Measurements from ENCODE around the gene KRT80. TPM values are rescaled to one million over a fixed set of nuclear protein-coding genes. Genes with fewer than 3 reads are reported as not detected.
"Not testable (repeated sequence)": the region's sequence is repeated elsewhere in the genome, so short reads cannot be mapped to it uniquely, and the experiment has no call there.

KRT80 gene
- 0.72 TPM for polyA plus RNA-seq (2013, experiment 1 of 2)
- 0.84 TPM for polyA plus RNA-seq (2013, experiment 2 of 2)

GRCh38 chr12:52191841-52192791 lies at the start of gene KRT80:
KRT80 (minus strand) TSS chr12:52192014; CDS start chr12:52191902, 112 bp downstream.
- peak within 1 kb of the TSS; percentile 6 for H3K4me2 ChIP-seq (ENCODE audit: low read length, poor library complexity, severe bottlenecking)
- H3K23ac ChIP-seq (ENCODE audit: low read length in 2 of 2), result no peak within 1 kb of the TSS
- H3K4me1 ChIP-seq (ENCODE audit: control insufficient read depth, insufficient read depth, low read depth, low read length), result peaks cover 74% of the 10 kb centered on the region
- H2BK15ac ChIP-seq (ENCODE audit: low read depth, poor library complexity, severe bottlenecking), result peak within 1 kb of the TSS; percentile 80
- H3K4me3 ChIP-seq (ENCODE audit: insufficient read depth in 1 of 2, low read depth in 1 of 2, low read length in 2 of 2), result no peak within 1 kb of the TSS
- H2AFZ ChIP-seq (ENCODE audit: low read depth, low read length), result no peak within 1 kb of the TSS
- peak within 1 kb of the TSS; percentile 60 to 98 for H2BK12ac ChIP-seq (ENCODE audit: low read length in 2 of 2)
- H3K27me3 ChIP-seq (ENCODE audit: control insufficient read depth in 1 of 2, insufficient read depth in 1 of 2, low read length in 2 of 2), result no peaks in the 10 kb centered on the region
- peaks cover 2% of the 10 kb centered on the region for H3K79me1 ChIP-seq (replicated peaks; ENCODE audit: low read length, poor library complexity, severe bottlenecking)
- peak within 1 kb of the TSS in 1 of 2 experiments; percentile 9 for H3K14ac ChIP-seq (ENCODE audit: low read length in 2 of 2)
- H3K36me3 ChIP-seq (ENCODE audit: control insufficient read depth in 1 of 2, insufficient read depth in 2 of 2, low read depth in 1 of 2, low read length in 2 of 2), result no peaks in the 10 kb centered on the region
- 33% methylated on average over 18 of the region's 20 CpGs for WGBS
- no peak within 1 kb of the TSS for H3K9ac ChIP-seq (ENCODE audit: low read length)
- H3K18ac ChIP-seq (ENCODE audit: low read depth in 1 of 2, low read length in 2 of 2), result peak within 1 kb of the TSS; percentile 89 to 93
- peak within 1 kb of the TSS; percentile 86 for H3K27ac ChIP-seq (ENCODE audit: low read length, poor library complexity, severe bottlenecking)
- H3K9me3 ChIP-seq (ENCODE audit: control insufficient read depth, low read length), result no peaks in the 10 kb centered on the region
- H4K91ac ChIP-seq (ENCODE audit: low read length), result peak within 1 kb of the TSS; percentile 98
- H4K8ac ChIP-seq (ENCODE audit: low read length), result peak within 1 kb of the TSS; percentile 81
- peak within 1 kb of the TSS; percentile 87 for H2BK120ac ChIP-seq (ENCODE audit: low read depth, low read length)
- H2BK5ac ChIP-seq (ENCODE audit: low read depth, low read length, poor library complexity, severe bottlenecking), result peak within 1 kb of the TSS; percentile 85
- peak within 1 kb of the TSS; percentile 96 for H2AK5ac ChIP-seq (ENCODE audit: low read length, severe bottlenecking)
- peak; percentile 98 for DNase-seq
- peak within 1 kb of the TSS; percentile 69 to 91 for H3K4ac ChIP-seq (ENCODE audit: low read depth in 1 of 2, low read length in 2 of 2)

DNA sequence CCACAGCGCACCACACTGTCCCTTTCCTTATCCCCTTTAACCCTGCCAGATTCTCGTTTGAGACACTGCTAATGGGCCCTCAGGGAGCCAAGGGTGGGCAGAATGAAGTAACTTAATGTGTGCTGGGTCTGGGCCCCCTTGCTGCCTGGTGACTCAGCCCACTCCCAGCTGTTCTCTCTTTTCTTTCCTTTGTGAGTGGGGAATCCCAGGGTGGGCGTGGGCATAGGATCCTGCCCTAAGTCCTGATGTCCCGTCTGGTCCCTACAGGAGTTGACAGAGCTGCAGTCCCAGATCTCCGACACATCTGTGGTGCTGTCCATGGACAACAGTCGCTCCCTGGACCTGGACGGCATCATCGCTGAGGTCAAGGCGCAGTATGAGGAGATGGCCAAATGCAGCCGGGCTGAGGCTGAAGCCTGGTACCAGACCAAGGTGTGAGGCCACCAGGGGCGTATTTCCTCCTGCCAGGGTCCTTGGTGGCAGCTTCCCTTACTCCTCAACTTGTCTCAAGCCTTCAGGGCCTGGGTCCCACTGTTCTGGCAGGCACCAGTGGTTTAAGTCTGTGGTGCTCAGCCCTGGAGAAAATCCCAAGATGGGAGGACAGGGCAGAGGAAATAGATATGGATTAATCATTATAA lies 49.5 kb upstream of the KRT80 start:
- peak overlapping the region; percentile 43 for H2AK5ac ChIP-seq (ENCODE audit: low read length, severe bottlenecking)
- no peak overlapping the region for H3K27ac ChIP-seq (ENCODE audit: low read length, poor library complexity, severe bottlenecking)
- no peak overlapping the region for H4K8ac ChIP-seq (ENCODE audit: low read length)
- H2AFZ ChIP-seq (ENCODE audit: low read depth, low read length), result no peak overlapping the region
- no peak overlapping the region for H2BK12ac ChIP-seq (ENCODE audit: low read length in 2 of 2)
- no peak overlapping the region for H3K4ac ChIP-seq (ENCODE audit: low read depth in 1 of 2, low read length in 2 of 2)
- no peak overlapping the region for H3K14ac ChIP-seq (ENCODE audit: low read length in 2 of 2)
- no peak overlapping the region for H4K91ac ChIP-seq (ENCODE audit: low read length)
- H3K9me3 ChIP-seq (ENCODE audit: control insufficient read depth, low read length), result no peaks in the 10 kb centered on the region
- peaks cover 0 to 10% of the 10 kb centered on the region in 2 experiments for H3K36me3 ChIP-seq (ENCODE audit: control insufficient read depth in 1 of 2, insufficient read depth in 2 of 2, low read depth in 1 of 2, low read length in 2 of 2)
- no peak overlapping the region for H2BK120ac ChIP-seq (ENCODE audit: low read depth, low read length)
- no peak overlapping the region for H2BK5ac ChIP-seq (ENCODE audit: low read depth, low read length, poor library complexity, severe bottlenecking)
- no peaks in the 10 kb centered on the region for H3K27me3 ChIP-seq (ENCODE audit: control insufficient read depth in 1 of 2, insufficient read depth in 1 of 2, low read length in 2 of 2)
- DNase-seq, result peak; percentile 39
- H3K79me1 ChIP-seq (replicated peaks; ENCODE audit: low read length, poor library complexity, severe bottlenecking), result no peaks in the 10 kb centered on the region
- no peak overlapping the region for H3K9ac ChIP-seq (ENCODE audit: low read length)
- 77% methylated on average over 11 of the region's 11 CpGs for WGBS
- H3K4me2 ChIP-seq (ENCODE audit: low read length, poor library complexity, severe bottlenecking), result no peak overlapping the region
- no peak overlapping the region for H2BK15ac ChIP-seq (ENCODE audit: low read depth, poor library complexity, severe bottlenecking)
- H3K4me1 ChIP-seq (ENCODE audit: control insufficient read depth, insufficient read depth, low read depth, low read length), result peaks cover 44% of the 10 kb centered on the region
- no peak overlapping the region for H3K4me3 ChIP-seq (ENCODE audit: insufficient read depth in 1 of 2, low read depth in 1 of 2, low read length in 2 of 2)
- no peak overlapping the region for H3K18ac ChIP-seq (ENCODE audit: low read depth in 1 of 2, low read length in 2 of 2)
- no peak overlapping the region for H3K23ac ChIP-seq (ENCODE audit: low read length in 2 of 2)

DNA sequence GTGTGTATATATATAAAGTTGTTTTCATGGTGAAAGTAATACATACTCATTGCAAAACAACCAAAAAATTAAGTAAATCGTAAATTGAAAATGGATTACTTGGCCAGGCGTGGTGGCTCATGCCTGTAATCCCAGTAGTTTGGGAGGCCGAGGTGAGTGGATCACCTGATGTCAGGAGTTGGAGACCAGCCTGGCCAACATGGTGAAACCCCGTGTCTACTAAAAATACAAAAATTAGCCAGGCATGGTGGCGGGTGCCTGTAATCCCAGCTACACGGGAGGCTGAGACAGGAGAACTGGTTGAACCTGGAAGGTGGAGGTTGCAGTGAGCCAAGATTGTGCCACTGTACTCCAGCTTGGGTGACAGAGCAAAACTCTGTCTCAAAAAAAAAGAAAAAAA lies 48.4 kb upstream of the KRT80 start:
- peaks cover 45% of the 10 kb centered on the region for H3K4me1 ChIP-seq (ENCODE audit: control insufficient read depth, insufficient read depth, low read depth, low read length)
- not testable (repeated sequence) for H3K79me1 ChIP-seq (replicated peaks; ENCODE audit: low read length, poor library complexity, severe bottlenecking); H4K8ac ChIP-seq (ENCODE audit: low read length); H3K9ac ChIP-seq (ENCODE audit: low read length); H2BK15ac ChIP-seq (ENCODE audit: low read depth, poor library complexity, severe bottlenecking); H3K14ac ChIP-seq (ENCODE audit: low read length in 2 of 2); H2AFZ ChIP-seq (ENCODE audit: low read depth, low read length); H3K18ac ChIP-seq (ENCODE audit: low read depth in 1 of 2, low read length in 2 of 2); H2AK5ac ChIP-seq (ENCODE audit: low read length, severe bottlenecking); H3K27ac ChIP-seq (ENCODE audit: low read length, poor library complexity, severe bottlenecking); H3K27me3 ChIP-seq (ENCODE audit: control insufficient read depth in 1 of 2, insufficient read depth in 1 of 2, low read length in 2 of 2); H3K23ac ChIP-seq (ENCODE audit: low read length in 2 of 2); H3K9me3 ChIP-seq (ENCODE audit: control insufficient read depth, low read length); H4K91ac ChIP-seq (ENCODE audit: low read length); H3K4ac ChIP-seq (ENCODE audit: low read depth in 1 of 2, low read length in 2 of 2); DNase-seq; H2BK12ac ChIP-seq (ENCODE audit: low read length in 2 of 2); H3K4me3 ChIP-seq (ENCODE audit: insufficient read depth in 1 of 2, low read depth in 1 of 2, low read length in 2 of 2); H2BK5ac ChIP-seq (ENCODE audit: low read depth, low read length, poor library complexity, severe bottlenecking); H2BK120ac ChIP-seq (ENCODE audit: low read depth, low read length); H3K4me2 ChIP-seq (ENCODE audit: low read length, poor library complexity, severe bottlenecking)
- 95% methylated on average over 6 of the region's 6 CpGs for WGBS
- H3K36me3 ChIP-seq (ENCODE audit: control insufficient read depth in 1 of 2, insufficient read depth in 2 of 2, low read depth in 1 of 2, low read length in 2 of 2), result peaks cover 0 to 17% of the 10 kb centered on the region in 2 experiments

DNA sequence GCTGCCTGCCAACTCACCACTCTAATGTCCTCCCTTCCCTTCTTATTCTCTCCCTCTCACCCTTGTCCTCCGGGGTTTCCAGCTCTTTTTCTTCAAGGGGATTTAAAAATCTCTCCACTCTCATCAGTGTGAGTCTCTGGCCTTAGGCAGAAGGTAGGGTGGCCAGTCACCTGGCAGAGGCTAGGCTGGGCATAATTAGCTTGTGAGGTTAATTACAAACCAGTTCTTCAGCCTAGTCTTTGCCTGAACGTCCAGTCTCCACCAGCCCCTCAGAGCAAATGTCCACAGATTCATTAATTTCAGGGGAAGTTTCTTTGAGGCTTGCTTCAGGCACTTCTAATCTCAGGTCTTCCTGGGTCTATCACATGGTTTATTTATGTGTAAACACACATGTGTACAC lies 48.0 kb upstream of the KRT80 start:
- no peak overlapping the region for H3K18ac ChIP-seq (ENCODE audit: low read depth in 1 of 2, low read length in 2 of 2)
- DNase-seq, result no peak
- H3K27me3 ChIP-seq (ENCODE audit: control insufficient read depth in 1 of 2, insufficient read depth in 1 of 2, low read length in 2 of 2), result no peaks in the 10 kb centered on the region
- WGBS, result 80% methylated on average over 2 of the region's 2 CpGs
- no peak overlapping the region for H3K27ac ChIP-seq (ENCODE audit: low read length, poor library complexity, severe bottlenecking)
- no peak overlapping the region for H2BK5ac ChIP-seq (ENCODE audit: low read depth, low read length, poor library complexity, severe bottlenecking)
- H3K4me2 ChIP-seq (ENCODE audit: low read length, poor library complexity, severe bottlenecking), result no peak overlapping the region
- no peak overlapping the region for H3K4ac ChIP-seq (ENCODE audit: low read depth in 1 of 2, low read length in 2 of 2)
- no peak overlapping the region for H4K91ac ChIP-seq (ENCODE audit: low read length)
- no peak overlapping the region for H4K8ac ChIP-seq (ENCODE audit: low read length)
- peaks cover 43% of the 10 kb centered on the region for H3K4me1 ChIP-seq (ENCODE audit: control insufficient read depth, insufficient read depth, low read depth, low read length)
- H3K9me3 ChIP-seq (ENCODE audit: control insufficient read depth, low read length), result no peaks in the 10 kb centered on the region
- no peak overlapping the region for H2AFZ ChIP-seq (ENCODE audit: low read depth, low read length)
- H3K4me3 ChIP-seq (ENCODE audit: insufficient read depth in 1 of 2, low read depth in 1 of 2, low read length in 2 of 2), result no peak overlapping the region
- no peak overlapping the region for H2BK12ac ChIP-seq (ENCODE audit: low read length in 2 of 2)
- H2BK15ac ChIP-seq (ENCODE audit: low read depth, poor library complexity, severe bottlenecking), result no peak overlapping the region
- no peak overlapping the region for H3K23ac ChIP-seq (ENCODE audit: low read length in 2 of 2)
- no peaks in the 10 kb centered on the region for H3K79me1 ChIP-seq (replicated peaks; ENCODE audit: low read length, poor library complexity, severe bottlenecking)
- no peak overlapping the region for H2BK120ac ChIP-seq (ENCODE audit: low read depth, low read length)
- peaks cover 0 to 22% of the 10 kb centered on the region in 2 experiments for H3K36me3 ChIP-seq (ENCODE audit: control insufficient read depth in 1 of 2, insufficient read depth in 2 of 2, low read depth in 1 of 2, low read length in 2 of 2)
- no peak overlapping the region for H3K9ac ChIP-seq (ENCODE audit: low read length)
- H3K14ac ChIP-seq (ENCODE audit: low read length in 2 of 2), result no peak overlapping the region
- peak overlapping the region; percentile 49 for H2AK5ac ChIP-seq (ENCODE audit: low read length, severe bottlenecking)

All from mesenchymal stem cell (in vitro differentiated cells and primary cell).